ACHN (cell line): ENCODE data around the gene TPPP.
A peak's percentile ranks its signal among the peaks of the same experiment; 100 is the strongest.
"Not testable (repeated sequence)": the region's sequence is repeated elsewhere in the genome, so short reads cannot be mapped to it uniquely, and the experiment has no call there.

Experiments used
- DNase-seq: peaks from one replicate; pipeline ENCODE4 v3.0.0-alpha.2; 2015
- in situ Hi-C: cut with HindIII; loops from 2 replicates; pipeline ENCODE4 v1.10.0; 2017; ENCODE audit warnings: low sequenced_read_pairs, low pct_ligation_motif_present, low pct_unique_long_range_greater_than_20kb

TPPP gene

GRCh38 chr5:681317-682191, 11.6 kb downstream of the TPPP start:
- in situ Hi-C loops, DNase-seq: not testable (repeated sequence)

GRCh38 chr5:680836-681235, 12.3 kb downstream of the TPPP start:
- in situ Hi-C loops, DNase-seq: not testable (repeated sequence)

GRCh38 chr5:680118-680795, 12.9 kb downstream of the TPPP start:
- DNase-seq, in situ Hi-C loops: not testable (repeated sequence)

- in situ Hi-C loops, result not testable (repeated sequence)
Measured at GRCh38 chr5:679166-679895, 13.8 kb downstream of the TPPP start.

GRCh38 chr5:678521-678920, 14.6 kb downstream of the TPPP start:
- DNase-seq, in situ Hi-C loops: not testable (repeated sequence)

More at GRCh38 chr5:679166-679895, 13.8 kb downstream of the TPPP start:
- not testable (repeated sequence) for DNase-seq

GRCh38 chr5:677131-678101, 15.7 kb downstream of the TPPP start:
- in situ Hi-C loops, result no loop called here

GRCh38 chr5:676699-677076, 16.5 kb downstream of the TPPP start:
- DNase-seq, result no peak
- in situ Hi-C loops, result no loop called here

More at GRCh38 chr5:677131-678101, 15.7 kb downstream of the TPPP start:
- DNase-seq, result no peak

- DNase-seq, result no peak
Measured at GRCh38 chr5:675871-676698, 17.1 kb downstream of the TPPP start.

GRCh38 chr5:675111-675870, 17.9 kb downstream of the TPPP start:
- in situ Hi-C loops, result no loop called here
- no peak for DNase-seq

More at GRCh38 chr5:675871-676698, 17.1 kb downstream of the TPPP start:
- in situ Hi-C loops, result no loop called here

GRCh38 chr5:674630-675011, 18.5 kb downstream of the TPPP start:
- no peak for DNase-seq
- in situ Hi-C loops, result no loop called here

- in situ Hi-C loops, result no loop called here
- no peak for DNase-seq
Measured at GRCh38 chr5:673831-674629, 19.1 kb downstream of the TPPP start.

GRCh38 chr5:673161-673830, 19.9 kb downstream of the TPPP start:
- in situ Hi-C loops, result no loop called here
- no peak for DNase-seq

- in situ Hi-C loops, result no loop called here
- peak; percentile 73 for DNase-seq
Measured at GRCh38 chr5:672329-673160, 20.6 kb downstream of the TPPP start.

GRCh38 chr5:671459-672328, 21.5 kb downstream of the TPPP start:
- in situ Hi-C loops, result no loop called here
- peak; percentile 58 for DNase-seq
